Measurements from ENCODE around the gene KCTD17.
"Not testable (repeated sequence)": the region's sequence is repeated elsewhere in the genome, so short reads cannot be mapped to it uniquely, and the experiment has no call there.

The KCTD17 gene

DNA sequence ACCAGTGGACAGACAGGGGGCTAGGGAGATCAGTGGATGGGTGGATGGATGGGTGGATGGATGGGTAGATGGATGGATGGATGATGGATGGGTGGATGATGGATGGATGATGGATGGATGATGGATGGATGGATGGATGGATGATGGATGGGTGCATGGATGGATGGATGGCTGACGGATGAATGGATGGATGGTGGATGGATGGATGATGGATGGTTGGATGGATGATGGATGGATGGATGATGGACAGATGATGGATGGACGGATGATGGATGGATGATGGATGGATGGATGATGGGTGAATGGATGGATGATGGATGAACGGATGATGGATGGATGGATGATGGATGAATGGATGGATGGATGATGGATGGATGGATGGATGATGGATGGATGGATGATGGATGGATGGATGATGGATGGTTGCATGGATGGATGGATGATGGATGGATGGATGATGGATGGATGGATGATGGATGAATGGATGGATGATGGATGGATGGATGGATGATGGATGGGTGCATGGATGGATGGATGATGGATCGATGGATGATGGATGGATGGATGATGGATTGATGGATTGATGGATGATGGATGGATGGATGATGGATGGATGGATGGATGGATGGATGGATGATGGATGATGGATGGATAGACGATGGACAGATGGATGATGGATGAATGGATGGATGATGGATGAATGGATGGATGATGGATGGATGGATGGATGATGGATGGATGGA lies 20.5 kb downstream of the KCTD17 start:
- H3K4me3 ChIP-seq (ENCODE audit: low read depth, low read length); H3K27ac ChIP-seq (ENCODE audit: low read depth, low read length); H3K4me1 ChIP-seq (ENCODE audit: control insufficient read depth, insufficient read depth, low read length); H3K9ac ChIP-seq (ENCODE audit: low read length); H3K36me3 ChIP-seq (ENCODE audit: control insufficient read depth, insufficient read depth, low read length): not testable (repeated sequence)
- H3K9me3 ChIP-seq (ENCODE audit: control insufficient read depth, insufficient read depth, low read depth, low read length): peaks cover 11% of the 10 kb centered on the region; the same call in 1 of the 2 replicates
- H3K27me3 ChIP-seq (ENCODE audit: control insufficient read depth, insufficient read depth, low read length): peaks cover 93% of the 10 kb centered on the region

- Histone ChIP-seq H3K4me3 (ENCODE audit: low read depth, low read length) (no peak overlapping the region), H3K4me1 (ENCODE audit: control insufficient read depth, insufficient read depth, low read length) (no peaks in the 10 kb centered on the region), H3K36me3 (ENCODE audit: control insufficient read depth, insufficient read depth, low read length) (no peaks in the 10 kb centered on the region), H3K27me3 (ENCODE audit: control insufficient read depth, insufficient read depth, low read length) (peaks cover 93% of the 10 kb centered on the region), H3K27ac (ENCODE audit: low read depth, low read length) (no peak overlapping the region), H3K9ac (ENCODE audit: low read length) (no peak overlapping the region), H3K9me3 (ENCODE audit: control insufficient read depth, insufficient read depth, low read depth, low read length) (peaks cover 11% of the 10 kb centered on the region; the same call in 1 of the 2 replicates)
Observed at GRCh38 chr22:37072673-37073072, 21.1 kb downstream of the KCTD17 start.

- Histone ChIP-seq H3K4me1 (ENCODE audit: control insufficient read depth, insufficient read depth, low read length) (peaks cover 8% of the 10 kb centered on the region), H3K27me3 (ENCODE audit: control insufficient read depth, insufficient read depth, low read length) (peaks cover 79% of the 10 kb centered on the region), H3K9me3 (ENCODE audit: control insufficient read depth, insufficient read depth, low read depth, low read length) (peaks cover 11% of the 10 kb centered on the region; the same call in 1 of the 2 replicates), H3K36me3 (ENCODE audit: control insufficient read depth, insufficient read depth, low read length) (no peaks in the 10 kb centered on the region), H3K4me3 (ENCODE audit: low read depth, low read length) (no peak overlapping the region), H3K9ac (ENCODE audit: low read length) (no peak overlapping the region), H3K27ac (ENCODE audit: low read depth, low read length) (no peak overlapping the region)
Observed at GRCh38 chr22:37074537-37074936, 23.0 kb downstream of the KCTD17 start.

DNA sequence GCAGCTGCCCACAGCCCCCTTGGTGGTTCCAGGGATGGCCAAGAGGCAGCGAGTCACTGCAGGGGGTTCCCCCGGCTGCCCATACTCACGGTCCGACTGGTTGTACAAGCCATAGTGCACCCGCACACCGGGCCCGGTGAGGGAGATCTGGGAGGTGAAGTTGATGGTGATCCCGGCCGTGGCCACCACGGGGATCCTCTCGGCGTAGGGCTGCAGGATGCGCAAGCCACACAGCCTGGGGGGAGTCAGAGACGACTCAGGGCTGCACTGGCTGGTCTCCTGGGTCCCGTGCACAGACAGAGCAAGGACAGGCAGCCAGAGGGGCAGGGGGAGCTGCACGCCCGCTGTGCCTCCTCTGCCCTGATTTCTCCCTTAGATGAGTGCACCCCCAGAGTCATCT lies 23.5 kb downstream of the KCTD17 start:
- Histone ChIP-seq H3K4me3 (ENCODE audit: low read depth, low read length) (no peak overlapping the region), H3K27ac (ENCODE audit: low read depth, low read length) (no peak overlapping the region), H3K27me3 (ENCODE audit: control insufficient read depth, insufficient read depth, low read length) (peaks cover 75% of the 10 kb centered on the region), H3K36me3 (ENCODE audit: control insufficient read depth, insufficient read depth, low read length) (no peaks in the 10 kb centered on the region), H3K4me1 (ENCODE audit: control insufficient read depth, insufficient read depth, low read length) (peaks cover 10% of the 10 kb centered on the region), H3K9me3 (ENCODE audit: control insufficient read depth, insufficient read depth, low read depth, low read length) (peaks cover 11% of the 10 kb centered on the region; the same call in 1 of the 2 replicates), H3K9ac (ENCODE audit: low read length) (no peak overlapping the region)

GRCh38 chr22:37075822-37076433 lies 24.4 kb downstream of the KCTD17 start:
- peaks cover 11% of the 10 kb centered on the region; the same call in 1 of the 2 replicates for H3K9me3 ChIP-seq (ENCODE audit: control insufficient read depth, insufficient read depth, low read depth, low read length)
- no peak overlapping the region for H3K4me3 ChIP-seq (ENCODE audit: low read depth, low read length)
- no peaks in the 10 kb centered on the region for H3K36me3 ChIP-seq (ENCODE audit: control insufficient read depth, insufficient read depth, low read length)
- peaks cover 66% of the 10 kb centered on the region for H3K27me3 ChIP-seq (ENCODE audit: control insufficient read depth, insufficient read depth, low read length)
- H3K4me1 ChIP-seq (ENCODE audit: control insufficient read depth, insufficient read depth, low read length): peaks cover 10% of the 10 kb centered on the region
- H3K27ac ChIP-seq (ENCODE audit: low read depth, low read length): no peak overlapping the region
- no peak overlapping the region for H3K9ac ChIP-seq (ENCODE audit: low read length)

DNA sequence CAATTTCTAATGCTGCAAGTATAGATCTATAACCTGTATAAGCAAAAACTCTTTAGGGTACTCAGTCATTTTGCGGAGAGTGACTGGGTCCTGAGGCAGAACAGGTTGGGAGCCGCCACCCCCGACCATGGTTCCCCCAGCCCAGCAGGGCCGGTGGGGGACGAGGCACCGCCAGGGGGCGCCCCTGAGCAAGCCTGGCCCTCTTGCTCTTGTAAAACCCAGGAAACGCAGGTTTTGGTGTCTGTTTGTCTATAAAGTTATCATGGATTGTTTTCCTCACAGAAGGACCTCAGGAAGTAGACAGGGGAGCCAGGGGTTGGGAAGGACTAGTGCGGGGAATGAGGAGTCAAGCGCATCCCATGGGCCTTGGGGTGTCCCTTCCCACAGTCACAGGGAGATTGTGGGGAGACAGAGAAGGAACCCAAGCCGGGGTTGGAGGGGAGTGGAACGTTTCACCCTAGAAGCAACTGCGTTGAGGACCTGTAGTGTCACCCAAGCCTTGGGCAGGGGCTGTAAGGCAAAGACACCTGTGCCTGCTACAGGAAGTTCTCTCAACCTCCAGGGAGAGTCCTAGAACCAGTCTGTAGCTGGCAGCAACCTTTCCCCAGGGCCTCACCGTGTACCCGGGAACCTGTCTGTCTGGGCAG lies 26.4 kb downstream of the KCTD17 start:
- H3K27ac ChIP-seq (ENCODE audit: low read depth, low read length): no peak overlapping the region
- H3K9ac ChIP-seq (ENCODE audit: low read length): no peak overlapping the region
- H3K27me3 ChIP-seq (ENCODE audit: control insufficient read depth, insufficient read depth, low read length): peaks cover 47% of the 10 kb centered on the region
- H3K4me1 ChIP-seq (ENCODE audit: control insufficient read depth, insufficient read depth, low read length): peaks cover 10% of the 10 kb centered on the region
- H3K4me3 ChIP-seq (ENCODE audit: low read depth, low read length): no peak overlapping the region
- no peaks in the 10 kb centered on the region for H3K36me3 ChIP-seq (ENCODE audit: control insufficient read depth, insufficient read depth, low read length)
- H3K9me3 ChIP-seq (ENCODE audit: control insufficient read depth, insufficient read depth, low read depth, low read length): no peaks in the 10 kb centered on the region

GRCh38 chr22:37079158-37079557 lies 27.6 kb downstream of the KCTD17 start:
- no peaks in the 10 kb centered on the region for H3K36me3 ChIP-seq (ENCODE audit: control insufficient read depth, insufficient read depth, low read length)
- H3K27me3 ChIP-seq (ENCODE audit: control insufficient read depth, insufficient read depth, low read length): peaks cover 35% of the 10 kb centered on the region
- no peaks in the 10 kb centered on the region for H3K9me3 ChIP-seq (ENCODE audit: control insufficient read depth, insufficient read depth, low read depth, low read length)
- H3K27ac ChIP-seq (ENCODE audit: low read depth, low read length): no peak overlapping the region
- peaks cover 10% of the 10 kb centered on the region for H3K4me1 ChIP-seq (ENCODE audit: control insufficient read depth, insufficient read depth, low read length)
- no peak overlapping the region for H3K4me3 ChIP-seq (ENCODE audit: low read depth, low read length)
- H3K9ac ChIP-seq (ENCODE audit: low read length): no peak overlapping the region

GRCh38 chr22:37079668-37080171 lies 28.2 kb downstream of the KCTD17 start:
- no peak overlapping the region for H3K4me3 ChIP-seq (ENCODE audit: low read depth, low read length)
- H3K4me1 ChIP-seq (ENCODE audit: control insufficient read depth, insufficient read depth, low read length): peaks cover 10% of the 10 kb centered on the region
- no peaks in the 10 kb centered on the region for H3K36me3 ChIP-seq (ENCODE audit: control insufficient read depth, insufficient read depth, low read length)
- H3K27ac ChIP-seq (ENCODE audit: low read depth, low read length): no peak overlapping the region
- H3K9me3 ChIP-seq (ENCODE audit: control insufficient read depth, insufficient read depth, low read depth, low read length): no peaks in the 10 kb centered on the region
- no peak overlapping the region for H3K9ac ChIP-seq (ENCODE audit: low read length)
- peaks cover 29% of the 10 kb centered on the region for H3K27me3 ChIP-seq (ENCODE audit: control insufficient read depth, insufficient read depth, low read length)

DNA sequence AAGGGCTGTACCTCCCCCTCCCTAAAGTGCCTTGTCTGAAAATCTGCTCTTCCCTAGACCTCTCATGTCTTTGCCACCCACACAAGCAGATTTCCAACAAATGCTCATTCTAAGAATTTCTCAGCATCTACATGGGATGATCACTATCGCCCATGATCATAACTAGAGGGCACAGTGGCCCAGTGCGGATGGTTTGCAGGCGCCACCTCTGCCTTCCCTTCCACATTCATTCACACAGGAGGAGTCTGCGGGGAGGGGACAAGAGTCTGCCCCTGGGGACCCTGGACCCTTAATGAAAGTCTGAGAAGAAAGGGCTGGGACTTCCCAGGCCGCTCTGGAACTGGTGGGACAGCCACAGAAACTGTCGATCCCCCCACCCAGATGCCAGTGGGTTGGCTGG lies 28.9 kb downstream of the KCTD17 start:
- H3K9me3 ChIP-seq (ENCODE audit: control insufficient read depth, insufficient read depth, low read depth, low read length): no peaks in the 10 kb centered on the region
- no peaks in the 10 kb centered on the region for H3K36me3 ChIP-seq (ENCODE audit: control insufficient read depth, insufficient read depth, low read length)
- peaks cover 22% of the 10 kb centered on the region for H3K27me3 ChIP-seq (ENCODE audit: control insufficient read depth, insufficient read depth, low read length)
- H3K4me1 ChIP-seq (ENCODE audit: control insufficient read depth, insufficient read depth, low read length): peaks cover 10% of the 10 kb centered on the region
- H3K27ac ChIP-seq (ENCODE audit: low read depth, low read length): no peak overlapping the region
- no peak overlapping the region for H3K9ac ChIP-seq (ENCODE audit: low read length)
- no peak overlapping the region for H3K4me3 ChIP-seq (ENCODE audit: low read depth, low read length)

DNA sequence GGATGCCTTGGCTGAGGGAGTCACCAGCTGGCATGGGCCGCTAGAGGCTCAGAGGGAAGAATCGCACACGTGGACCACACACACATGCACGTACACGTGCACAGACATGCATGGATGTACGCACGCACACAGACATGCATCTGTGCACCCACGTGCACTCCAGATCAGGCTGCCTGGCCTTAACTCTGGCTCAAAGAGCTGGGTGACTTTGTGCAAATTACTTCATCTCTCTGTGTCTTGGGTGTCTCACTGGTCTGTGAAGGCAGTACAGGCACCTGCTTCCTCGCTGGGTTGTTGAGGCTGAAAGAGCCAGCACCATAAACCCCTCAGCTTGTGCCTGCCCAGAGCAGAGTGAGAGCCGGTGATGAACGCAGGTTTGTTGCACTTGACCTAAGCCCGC lies 29.3 kb downstream of the KCTD17 start:
- Histone ChIP-seq H3K4me3 (ENCODE audit: low read depth, low read length) (no peak overlapping the region), H3K9me3 (ENCODE audit: control insufficient read depth, insufficient read depth, low read depth, low read length) (no peaks in the 10 kb centered on the region), H3K27me3 (ENCODE audit: control insufficient read depth, insufficient read depth, low read length) (peaks cover 22% of the 10 kb centered on the region), H3K27ac (ENCODE audit: low read depth, low read length) (no peak overlapping the region), H3K4me1 (ENCODE audit: control insufficient read depth, insufficient read depth, low read length) (peaks cover 10% of the 10 kb centered on the region), H3K36me3 (ENCODE audit: control insufficient read depth, insufficient read depth, low read length) (no peaks in the 10 kb centered on the region), H3K9ac (ENCODE audit: low read length) (no peak overlapping the region)
